ENCODE data around the gene STARD3. TPM values are rescaled to one million over a fixed set of nuclear protein-coding genes. Genes with fewer than 3 reads are reported as not detected.
A peak's percentile ranks its signal among the peaks of the same experiment; 100 is the strongest.

The STARD3 gene
- polyA plus RNA-seq, 5 donors: 44.5 to 62.7 (median 58.2) TPM

- DNase-seq: no peak
Measured at GRCh38 chr17:39669897-39670735, 33.2 kb downstream of the STARD3 start.

GRCh38 chr17:39670746-39671145 is 33.8 kb downstream of the STARD3 start:
- no peak for DNase-seq

- DNase-seq: no peak
Measured at GRCh38 chr17:39671651-39672521, 34.9 kb downstream of the STARD3 start.

- DNase-seq: no peak
Measured at GRCh38 chr17:39672522-39673334, 35.8 kb downstream of the STARD3 start.

GRCh38 chr17:39673335-39674081 is 36.6 kb downstream of the STARD3 start:
- DNase-seq: no peak

- DNase-seq: no peak
Measured at GRCh38 chr17:39674179-39674578, 37.2 kb downstream of the STARD3 start.

- peak in 1 of 2 donors; percentile 62 for DNase-seq
Measured at GRCh38 chr17:39674702-39675389, 37.9 kb downstream of the STARD3 start.

GRCh38 chr17:39675390-39676082 is 38.6 kb downstream of the STARD3 start:
- no peak for DNase-seq

GRCh38 chr17:39676198-39676819 is 39.4 kb downstream of the STARD3 start:
- peak; percentile 67 to 73 for DNase-seq

- no peak for DNase-seq
Measured at GRCh38 chr17:39677072-39677471, 40.1 kb downstream of the STARD3 start.

- peak; percentile 69 to 76 for DNase-seq
Measured at GRCh38 chr17:39677542-39678339, 40.8 kb downstream of the STARD3 start.

GRCh38 chr17:39678340-39679116 is 41.6 kb downstream of the STARD3 start:
- DNase-seq: no peak

- no peak for DNase-seq
Measured at GRCh38 chr17:39679521-39680192, 42.7 kb downstream of the STARD3 start.

- DNase-seq: no peak
Measured at GRCh38 chr17:39683295-39683939, 46.5 kb downstream of the STARD3 start.

- no peak for DNase-seq
Measured at GRCh38 chr17:39684369-39685192, 47.6 kb downstream of the STARD3 start.
